ENCODE measurements around the gene XAB2. TPM values are rescaled to one million over a fixed set of nuclear protein-coding genes. Genes with fewer than 3 reads are reported as not detected.

Gene XAB2
- total RNA-seq, 2 experiments from 2014 or later, result 42.3 to 44.8 TPM

GRCh38 chr19:7637374-7638256 is 8.3 kb upstream of the XAB2 start:
- ChIA-PET POLR2A (interaction anchor here (0.8 kb wide), 1 partner anchor 14 kb away, joined by 3 read pairs; no protein-coding TSS in a partner anchor), CTCF (interaction anchor here (0.8 to 1.9 kb wide), 3 partner anchors 43 to 216 kb away, joined by 3 to 7 read pairs (median 3); partner anchors contain the start of gene TRAPPC5)

GRCh38 chr19:7636691-7637373 is 7.5 kb upstream of the XAB2 start, which contains the start of gene STXBP2:
Gene STXBP2 (plus strand): TSS chr19:7637110. CDS start chr19:7637150, 40 bp downstream.
- POLR2A ChIA-PET, result interaction anchor here (0.8 kb wide), 1 partner anchor 15 kb away, joined by 3 read pairs; no protein-coding TSS in a partner anchor

GRCh38 chr19:7636317-7636690 is 7.0 kb upstream of the XAB2 start:
- POLR2A ChIA-PET, result no interaction called here
- CTCF ChIA-PET, result interaction anchor here (1.1 kb wide), 1 partner anchor 14 kb away, joined by 3 read pairs; no protein-coding TSS in a partner anchor

More at GRCh38 chr19:7636691-7637373, 7.5 kb upstream of the XAB2 start, which contains the start of gene STXBP2:
- CTCF ChIA-PET, result interaction anchor here (1.9 kb wide), 1 partner anchor 44 kb away, joined by 7 read pairs; the partner anchor contains the start of gene TRAPPC5

- POLR2A ChIA-PET, result no interaction called here
- CTCF ChIA-PET, result interaction anchor here (1.1 kb wide), 1 partner anchor 15 kb away, joined by 3 read pairs; no protein-coding TSS in a partner anchor
Measured at GRCh38 chr19:7635670-7636069, 6.3 kb upstream of the XAB2 start.

- ChIA-PET CTCF (no interaction called here), POLR2A (interaction anchor here (0.5 kb wide), 1 partner anchor 948 kb away, joined by 6 read pairs; no protein-coding TSS in a partner anchor)
Measured at GRCh38 chr19:7633698-7634097, 4.4 kb upstream of the XAB2 start, which contains the start of gene PCP2. Gene PCP2 (minus strand): TSS chr19:7633719. CDS start chr19:7633457, 262 bp downstream.

GRCh38 chr19:7632340-7633203 is 3.2 kb upstream of the XAB2 start:
- CTCF ChIA-PET, result no interaction called here
- POLR2A ChIA-PET, result no interaction called here

GRCh38 chr19:7631577-7631976 is 2.2 kb upstream of the XAB2 start:
- ChIA-PET POLR2A (no interaction called here), CTCF (interaction anchor here (0.6 to 1.5 kb wide), 2 partner anchors 49 to 63 kb away, joined by 3 read pairs; partner anchors contain the start of gene TRAPPC5)

- ChIA-PET CTCF (interaction anchor here (0.6 to 1.4 kb wide), 3 partner anchors 52 to 236 kb away, joined by 3 to 7 read pairs (median 6); partner anchors contain the start of gene TRAPPC5), POLR2A (interaction anchor here (1.0 kb wide), 2 partner anchors 123 to 235 kb away, joined by 4 to 5 read pairs; no protein-coding TSS in a partner anchor)
Measured at GRCh38 chr19:7628589-7629311, 595 bp downstream of the XAB2 start.

- POLR2A ChIA-PET, result no interaction called here
- CTCF ChIA-PET, result interaction anchor here (0.6 kb wide), 2 partner anchors 255 to 633 kb away, joined by 3 read pairs; no protein-coding TSS in a partner anchor
Measured at GRCh38 chr19:7627166-7627565, 2.2 kb downstream of the XAB2 start.

GRCh38 chr19:7625763-7626372 is 3.5 kb downstream of the XAB2 start:
- ChIA-PET CTCF (interaction anchor here (1.2 kb wide), 1 partner anchor 232 kb away, joined by 3 read pairs; no protein-coding TSS in a partner anchor), POLR2A (no interaction called here)

- CTCF ChIA-PET, result interaction anchor here (1.1 kb wide), 1 partner anchor 175 kb away, joined by 3 read pairs; no protein-coding TSS in a partner anchor
- POLR2A ChIA-PET, result interaction anchor here (0.6 kb wide), 1 partner anchor 310 kb away, joined by 10 read pairs; no protein-coding TSS in a partner anchor
Measured at GRCh38 chr19:7624810-7625209, 4.5 kb downstream of the XAB2 start.

- POLR2A ChIA-PET, result no interaction called here
- CTCF ChIA-PET, result interaction anchor here (1.1 kb wide), 1 partner anchor 176 kb away, joined by 3 read pairs; no protein-coding TSS in a partner anchor
Measured at GRCh38 chr19:7623725-7624603, 5.4 kb downstream of the XAB2 start.

GRCh38 chr19:7622933-7623685 is 6.2 kb downstream of the XAB2 start:
- POLR2A ChIA-PET, result no interaction called here
- CTCF ChIA-PET, result no interaction called here

- CTCF ChIA-PET, result interaction anchor here (1.4 kb wide), 1 partner anchor 9 kb away, joined by 3 read pairs; the partner anchor contains the start of genes PET100 and XAB2
- POLR2A ChIA-PET, result no interaction called here
Measured at GRCh38 chr19:7620442-7621412, 8.6 kb downstream of the XAB2 start.

All from activated CD8-positive, alpha-beta memory T cell treated with anti-CD3 and anti-CD28 coated beads for 36 hours (primary cell).